SIG-M5 treated with dmso at 0.1 percent for 504 hours (cell line): ENCODE data around the gene MRPL9.
"Not testable (repeated sequence)": the region's sequence is repeated elsewhere in the genome, so short reads cannot be mapped to it uniquely, and the experiment has no call there.

ENCODE experiments used
- DNase-seq: peaks from one replicate; lab custom pipeline; 2025; ENCODE audit not compliant: unreplicated experiment; lab: John Stamatoyannopoulos, UW

The MRPL9 gene

DNA sequence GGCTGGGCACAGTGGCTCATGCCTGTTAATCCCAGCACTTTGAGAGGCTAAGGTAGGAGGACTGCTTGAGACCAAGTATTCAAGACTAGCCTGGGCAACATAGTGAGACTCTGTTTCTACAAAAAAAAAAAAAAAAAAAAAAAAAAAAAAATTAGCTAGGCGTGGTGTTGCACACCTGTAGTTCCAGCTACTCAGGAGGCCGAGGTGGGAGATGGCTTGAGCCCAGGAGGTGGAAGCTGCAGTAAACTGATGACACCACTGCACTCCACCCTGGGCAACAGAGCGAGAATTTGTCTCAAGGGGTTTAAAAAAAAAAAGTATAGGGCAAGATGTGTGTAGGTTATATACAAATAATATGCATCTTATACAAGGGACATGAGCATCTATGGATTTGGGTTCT lies 24.4 kb upstream of the MRPL9 start:
- DNase-seq = no peak

DNA sequence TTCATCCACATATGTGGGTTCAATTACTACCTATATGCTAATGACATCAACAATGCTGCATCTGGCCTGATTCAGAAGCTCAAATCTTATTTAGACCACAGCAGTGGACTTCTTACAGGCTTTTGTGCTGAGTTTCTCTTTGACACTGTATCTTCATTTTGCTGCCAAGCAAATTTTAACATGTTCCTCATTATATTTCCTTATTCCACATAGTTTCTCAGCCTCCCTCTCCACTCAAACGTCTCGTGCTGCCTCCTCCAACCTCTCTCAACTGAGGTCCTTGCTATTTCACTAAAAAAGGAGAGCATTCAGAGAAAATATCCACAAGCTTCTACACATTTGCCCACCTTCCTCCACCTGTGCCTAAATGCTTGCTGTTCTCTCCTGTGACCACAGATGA lies 20.5 kb upstream of the MRPL9 start:
- DNase-seq = no peak

DNA sequence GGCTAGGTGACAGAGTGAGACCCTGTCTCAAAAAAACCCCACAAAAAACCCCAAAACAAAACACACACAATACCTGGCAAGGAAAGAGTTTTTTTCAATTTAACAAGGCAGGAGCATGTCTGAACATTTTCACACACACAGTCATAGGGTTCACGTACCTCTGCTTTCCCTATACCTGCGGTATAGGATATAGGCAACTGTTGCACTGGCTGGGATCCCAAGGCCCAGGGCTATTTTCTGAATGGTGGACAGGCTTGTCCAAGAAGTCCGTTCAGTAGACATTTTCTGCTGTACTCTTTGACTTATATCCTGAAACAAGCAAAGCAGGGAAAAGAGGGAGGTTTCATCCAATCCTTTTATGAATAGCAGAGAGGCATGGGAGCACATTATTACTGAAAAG lies 19.4 kb upstream of the MRPL9 start:
- DNase-seq = no peak

DNA sequence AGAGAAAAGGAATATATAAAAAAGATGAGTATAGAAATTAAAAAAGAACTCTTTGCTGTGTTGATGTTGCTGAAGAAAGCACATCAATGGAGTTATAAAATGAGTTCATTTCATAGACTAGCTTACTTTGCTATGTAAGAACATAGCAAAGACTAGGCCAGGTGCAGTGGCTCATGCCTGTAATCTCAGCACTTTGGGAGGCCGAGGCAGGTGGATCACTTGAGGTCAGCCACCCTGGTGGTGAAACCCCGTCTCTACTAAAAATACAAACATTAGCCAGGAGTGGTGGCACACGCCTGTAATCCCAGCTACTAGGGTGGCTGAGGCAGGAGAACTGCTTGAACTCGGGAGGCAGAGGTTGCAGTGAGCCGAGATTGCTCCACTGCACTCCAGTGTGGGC lies 18.7 kb upstream of the MRPL9 start:
- not testable (repeated sequence) for DNase-seq

DNA sequence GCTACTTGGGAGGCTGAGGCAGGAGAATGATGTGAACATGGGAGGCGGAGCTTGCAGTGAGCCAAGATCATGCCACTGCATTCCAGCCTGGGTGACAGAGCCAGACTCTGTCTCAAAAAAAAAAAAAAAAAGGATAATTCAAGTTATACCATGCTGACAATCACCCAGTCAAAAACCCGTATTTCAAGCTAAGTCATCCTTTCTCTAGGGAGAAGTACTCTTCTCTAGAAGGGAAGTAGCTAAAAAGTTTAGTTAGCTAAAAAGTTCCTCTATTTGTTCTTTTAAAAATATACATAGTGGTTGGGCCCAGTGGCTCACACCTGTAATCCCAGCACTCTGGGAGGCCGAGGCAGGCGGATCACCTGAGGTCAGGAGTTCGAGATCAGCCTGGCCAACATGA lies 17.4 kb upstream of the MRPL9 start:
- not testable (repeated sequence) for DNase-seq

DNA sequence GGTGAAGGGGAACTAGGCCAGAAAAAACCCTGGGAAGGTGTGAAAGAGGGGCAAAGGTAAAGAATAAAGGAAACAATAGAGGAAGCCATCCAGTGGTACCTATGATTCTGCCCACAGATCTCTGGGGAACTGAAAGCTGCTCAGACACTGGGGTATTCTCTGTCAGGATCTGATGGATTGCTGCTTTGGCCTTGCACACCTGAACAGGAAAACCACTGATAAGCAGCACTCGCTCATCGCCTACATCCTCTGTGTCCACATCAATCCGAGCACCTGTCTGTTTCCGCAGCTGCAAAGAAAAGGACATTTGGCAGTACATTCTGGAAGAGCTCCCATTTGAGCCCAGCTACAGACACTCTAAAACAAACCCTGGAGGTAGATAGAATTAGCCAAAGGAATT lies 16.6 kb upstream of the MRPL9 start:
- no peak for DNase-seq

DNA sequence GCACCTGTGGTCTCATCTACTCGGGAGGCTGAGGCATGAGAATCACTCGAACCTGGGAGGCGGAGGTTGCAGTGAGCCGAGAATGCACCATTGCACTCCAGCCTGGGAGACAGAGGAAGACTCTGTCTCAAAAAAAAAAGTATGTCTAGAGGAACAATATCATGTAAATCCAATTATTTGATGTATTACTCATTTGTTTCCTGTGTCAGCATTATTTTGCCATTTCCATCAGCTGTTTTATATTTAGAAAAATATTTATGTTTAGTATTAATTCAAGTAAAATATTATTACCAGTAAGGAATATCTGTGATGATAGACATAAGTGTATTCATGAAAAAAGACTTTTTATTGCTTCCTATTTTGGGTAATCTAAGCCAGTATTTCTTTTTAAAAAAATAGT lies 14.0 kb upstream of the MRPL9 start:
- no peak for DNase-seq

DNA sequence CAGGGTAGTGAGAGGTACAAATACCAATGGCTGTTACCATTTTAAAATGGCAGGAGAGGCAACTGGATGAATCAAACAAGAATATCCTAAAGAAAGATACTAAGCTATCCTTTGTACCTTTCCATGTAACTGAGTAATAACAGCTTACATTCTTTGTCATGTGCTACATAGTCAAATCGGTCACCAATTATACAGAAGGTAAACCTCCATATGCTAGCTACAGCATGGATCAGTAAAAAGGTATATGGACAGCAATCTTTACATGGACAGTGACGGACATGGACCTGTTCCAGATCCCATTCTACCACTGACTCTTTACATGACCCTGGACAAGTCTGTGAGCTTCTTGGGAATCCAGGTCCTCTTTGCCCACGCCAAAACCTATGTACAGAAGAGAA lies 13.4 kb upstream of the MRPL9 start:
- no peak for DNase-seq

DNA sequence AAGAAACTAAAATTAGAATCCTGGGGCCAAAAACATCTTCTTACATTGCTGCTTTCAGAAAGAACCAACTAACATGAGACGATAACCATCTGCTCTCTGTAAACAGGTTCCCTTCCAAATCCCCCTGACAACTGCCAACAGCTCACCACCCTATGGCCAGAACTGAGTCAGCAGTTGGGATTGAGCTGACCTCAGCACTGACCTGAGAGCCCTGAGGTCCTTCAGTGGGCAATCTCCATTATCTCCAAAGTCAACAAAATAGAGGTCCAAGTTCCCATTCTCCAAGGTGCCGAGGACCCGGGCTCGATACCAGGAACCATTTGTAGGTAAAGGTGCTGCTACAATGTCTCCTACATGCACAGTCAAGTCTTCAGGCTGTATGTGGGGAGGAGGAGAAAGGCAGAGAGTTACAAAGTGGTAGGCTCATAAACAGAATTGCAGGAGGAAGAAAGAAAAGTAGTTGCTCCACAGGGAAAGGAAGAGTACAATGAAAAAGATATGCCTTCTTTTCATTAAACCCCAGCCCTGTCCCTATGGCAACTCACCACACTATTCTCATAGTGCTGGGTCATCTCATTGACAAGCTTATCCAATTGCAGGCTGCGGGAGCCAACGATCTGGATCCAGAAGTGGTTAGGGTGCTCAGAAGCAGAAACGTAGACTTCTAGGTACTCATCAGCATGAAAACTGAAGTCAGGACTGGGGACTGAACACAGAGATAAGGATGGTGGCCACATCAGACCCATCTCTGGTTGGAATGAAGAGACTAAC lies 12.8 kb upstream of the MRPL9 start:
- no peak for DNase-seq

DNA sequence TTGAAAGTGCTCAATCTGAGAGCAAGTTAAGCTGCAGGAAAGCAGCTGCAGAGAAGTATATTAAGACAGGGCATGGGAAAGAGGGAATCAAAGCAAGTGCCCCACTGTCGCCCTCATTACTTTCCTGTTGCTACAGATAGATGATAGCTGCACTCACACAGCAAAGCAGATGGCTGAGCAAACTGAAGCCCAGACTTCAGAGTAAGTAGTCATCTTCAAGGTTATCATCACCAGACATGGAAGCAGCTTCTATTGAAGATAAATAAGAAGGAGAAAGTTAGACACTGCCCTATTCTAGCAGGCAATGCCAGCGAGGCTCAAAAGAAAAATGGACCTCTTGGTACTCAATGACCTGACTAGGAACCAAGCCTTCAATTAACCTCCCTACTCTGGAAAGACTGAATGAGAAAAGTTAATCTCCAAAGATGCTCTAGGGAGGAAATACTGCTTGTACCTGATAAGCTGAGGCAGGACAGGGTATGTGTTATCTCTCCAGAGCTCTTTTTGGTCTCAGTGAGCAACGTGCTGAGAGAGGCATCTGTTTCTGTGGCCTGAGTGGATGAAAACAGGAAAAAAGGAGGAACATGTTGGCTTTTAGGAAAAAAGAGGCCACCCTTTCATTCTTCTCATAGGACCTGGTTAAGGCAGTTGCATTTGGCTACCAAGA lies 11.1 kb upstream of the MRPL9 start:
- DNase-seq = no peak

DNA sequence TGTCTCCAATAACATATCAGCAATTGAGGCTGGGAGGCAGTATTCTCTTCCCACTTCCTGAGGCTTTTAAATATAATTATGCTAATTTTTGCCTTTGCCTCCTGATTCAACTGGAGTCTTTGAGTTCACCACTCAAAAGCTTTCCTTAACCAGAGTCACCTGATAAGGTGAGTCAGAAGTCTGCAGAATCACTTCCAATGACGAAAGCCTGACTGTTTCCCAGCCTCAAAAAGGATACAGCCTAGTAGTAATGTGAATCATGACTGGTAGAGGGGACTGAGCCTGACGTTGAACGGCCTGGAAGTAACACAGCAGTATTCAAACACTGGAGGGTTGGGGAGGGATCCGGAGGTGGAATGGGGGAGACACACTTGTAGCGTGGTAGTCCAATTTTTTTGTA lies 10.4 kb upstream of the MRPL9 start:
- no peak for DNase-seq

DNA sequence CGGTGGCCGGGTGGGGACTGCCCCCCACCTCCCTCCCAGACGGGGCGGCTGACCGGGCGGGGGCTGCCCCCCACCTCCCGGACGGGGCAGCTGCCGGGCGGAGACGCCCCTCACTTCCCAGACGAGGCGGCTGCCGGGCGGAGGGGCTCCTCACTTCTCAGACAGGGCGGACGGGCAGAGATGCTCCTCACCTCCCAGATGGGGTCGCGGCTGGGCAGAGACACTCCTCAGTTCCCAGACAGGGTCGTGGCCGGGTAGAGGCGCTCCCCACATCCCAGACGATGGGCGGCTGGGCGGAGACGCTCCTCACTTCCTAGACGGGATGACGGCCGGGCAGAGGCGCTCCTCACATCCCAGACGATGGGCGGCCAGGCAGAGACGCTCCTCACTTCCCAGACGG lies 6.0 kb upstream of the MRPL9 start:
- not testable (repeated sequence) for DNase-seq

DNA sequence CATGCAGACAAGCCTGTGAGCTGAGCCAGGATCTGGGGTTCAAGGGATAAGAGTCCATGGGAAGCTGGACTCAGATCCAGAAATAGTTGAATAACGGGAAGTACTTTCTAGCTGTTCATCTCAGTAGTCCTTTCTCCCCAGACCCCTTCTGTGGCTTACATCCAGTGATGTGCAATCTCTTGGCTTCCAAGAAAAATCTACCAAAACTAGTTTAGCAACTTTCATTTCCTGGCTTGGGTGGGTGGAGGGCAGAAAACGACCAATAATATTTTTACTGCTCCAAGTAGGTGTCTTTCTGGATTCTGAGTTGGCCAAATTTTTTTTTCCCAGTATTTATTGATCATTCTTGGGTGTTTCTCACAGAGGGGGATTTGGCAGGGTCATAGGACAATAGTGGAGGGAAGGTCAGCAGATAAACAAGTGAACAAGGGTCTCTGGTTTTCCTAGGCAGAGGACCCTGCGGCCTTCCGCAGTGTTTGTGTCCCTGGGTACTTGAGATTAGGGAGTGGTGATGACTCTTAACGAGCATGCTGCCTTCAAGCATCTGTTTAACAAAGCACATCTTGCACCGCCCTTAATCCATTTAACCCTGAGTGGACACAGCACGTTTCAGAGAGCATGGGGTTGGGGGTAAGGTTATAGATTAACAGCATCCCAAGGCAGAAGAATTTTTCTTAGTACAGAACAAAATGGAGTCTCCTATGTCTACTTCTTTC lies 5.2 kb upstream of the MRPL9 start:
- peak; percentile 29 for DNase-seq

DNA sequence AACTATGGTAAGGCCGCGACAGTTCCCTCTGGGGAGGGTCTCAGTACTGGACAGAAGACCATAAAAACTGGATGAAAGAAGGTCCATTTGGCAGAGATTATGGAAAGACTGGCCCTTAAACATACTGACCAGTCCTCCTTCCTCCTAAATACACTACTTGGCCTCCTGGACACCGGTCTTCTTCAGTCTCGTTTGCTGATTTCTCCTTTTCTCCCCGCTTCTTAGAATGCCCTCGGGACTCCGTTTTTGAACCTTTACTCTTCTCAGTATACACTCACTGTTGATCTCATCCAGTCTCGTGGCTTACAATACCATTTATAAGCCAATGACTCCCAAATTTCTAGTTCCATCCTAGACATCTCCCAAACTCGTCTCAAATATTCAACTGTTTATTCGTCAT lies 694 bp upstream of the MRPL9 start:
- DNase-seq = no peak

DNA sequence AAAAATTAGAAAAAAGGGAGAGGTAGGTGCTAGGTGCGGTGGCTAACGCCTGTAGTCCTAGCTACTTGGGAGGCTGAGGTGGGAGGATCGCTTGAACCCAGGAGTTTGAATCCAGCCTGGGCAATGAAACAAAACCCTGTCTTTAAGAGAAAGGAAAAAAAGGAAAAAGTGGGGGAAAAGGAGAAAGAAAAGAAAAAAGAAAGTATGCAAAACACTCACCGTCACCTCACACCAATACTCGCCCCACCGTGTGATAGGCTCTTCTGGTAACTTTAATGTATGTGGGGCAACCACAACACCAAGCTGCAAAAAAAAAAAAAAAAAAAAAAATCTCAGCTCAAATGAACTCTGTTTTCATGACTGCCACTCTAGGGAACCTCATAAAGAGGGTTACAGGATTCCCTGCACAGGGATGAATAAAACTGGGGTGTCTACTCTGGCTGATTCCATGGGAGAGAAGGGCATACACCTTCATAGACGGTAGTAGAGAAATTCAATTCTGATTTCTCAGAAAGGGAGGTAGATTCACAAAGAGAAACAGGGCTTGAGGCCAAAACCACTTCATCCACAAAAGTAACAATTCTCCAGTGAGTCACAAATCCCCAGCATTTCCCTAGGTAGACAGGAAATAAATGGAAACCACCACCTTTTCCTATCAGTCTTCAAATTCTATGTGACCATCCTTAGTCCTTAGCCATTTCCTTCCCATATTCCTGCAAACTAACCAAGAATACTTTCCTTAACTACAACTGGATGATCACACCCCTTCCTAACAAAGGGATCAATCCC lies 2.5 kb downstream of the MRPL9 start:
- DNase-seq = no peak

DNA sequence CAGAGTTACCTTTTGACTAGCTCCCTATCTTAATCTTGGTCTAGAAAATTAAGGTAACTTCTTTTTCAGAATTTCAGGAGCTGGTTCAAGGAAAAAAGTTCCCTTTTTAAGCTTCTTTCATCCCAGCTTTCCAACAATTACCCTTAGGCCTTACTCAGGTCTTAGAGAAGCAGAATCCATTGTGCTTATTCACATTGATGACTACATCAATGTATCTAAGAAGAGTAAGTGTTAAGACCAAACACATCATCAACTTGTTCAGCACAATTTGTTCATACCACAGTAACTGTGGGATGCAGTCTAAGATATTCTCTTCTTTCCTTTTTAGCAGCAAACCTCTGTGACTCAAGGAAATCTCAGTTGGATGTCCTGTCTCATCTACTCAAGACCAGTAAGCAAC lies 4.1 kb downstream of the MRPL9 start:
- DNase-seq = no peak

DNA sequence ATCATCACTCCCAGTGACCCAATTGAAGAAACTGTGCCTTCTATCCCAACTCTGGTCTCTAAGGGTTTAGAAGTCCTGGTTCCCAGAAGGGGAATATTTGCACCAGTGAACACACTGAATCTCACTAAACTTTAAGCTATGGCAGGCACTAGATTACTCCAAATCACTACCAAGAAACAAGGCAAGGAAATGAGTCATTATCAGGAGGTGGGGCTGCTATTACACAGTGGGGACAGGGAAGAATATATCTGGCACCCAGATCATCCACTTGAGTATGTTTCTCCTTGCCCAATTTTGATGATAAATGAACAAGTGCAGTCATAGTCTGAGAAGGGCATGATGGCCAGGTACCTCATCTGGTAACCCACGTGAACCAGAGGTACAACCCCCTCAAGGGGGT lies 7.0 kb downstream of the MRPL9 start:
- no peak for DNase-seq

DNA sequence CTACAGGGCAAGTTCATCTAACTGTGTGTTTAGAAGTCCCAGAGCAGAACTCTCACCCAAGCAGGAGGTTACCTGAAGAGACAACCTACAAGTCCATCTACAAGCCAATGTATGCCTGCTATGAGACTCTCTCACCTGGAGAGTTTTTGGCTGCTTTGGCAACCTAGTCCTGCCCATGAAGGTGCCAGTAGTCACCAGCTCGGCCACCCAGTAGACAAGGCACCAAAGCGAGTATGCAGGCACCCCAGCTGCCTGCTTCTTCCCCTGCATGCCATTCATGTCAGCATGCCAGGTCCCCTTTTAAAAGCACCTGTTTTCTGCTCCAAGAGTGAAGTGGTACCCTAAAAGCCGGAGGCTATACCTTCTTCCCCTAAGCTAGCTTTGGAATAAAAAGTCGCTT lies 21.8 kb downstream of the MRPL9 start:
- no peak for DNase-seq

DNA sequence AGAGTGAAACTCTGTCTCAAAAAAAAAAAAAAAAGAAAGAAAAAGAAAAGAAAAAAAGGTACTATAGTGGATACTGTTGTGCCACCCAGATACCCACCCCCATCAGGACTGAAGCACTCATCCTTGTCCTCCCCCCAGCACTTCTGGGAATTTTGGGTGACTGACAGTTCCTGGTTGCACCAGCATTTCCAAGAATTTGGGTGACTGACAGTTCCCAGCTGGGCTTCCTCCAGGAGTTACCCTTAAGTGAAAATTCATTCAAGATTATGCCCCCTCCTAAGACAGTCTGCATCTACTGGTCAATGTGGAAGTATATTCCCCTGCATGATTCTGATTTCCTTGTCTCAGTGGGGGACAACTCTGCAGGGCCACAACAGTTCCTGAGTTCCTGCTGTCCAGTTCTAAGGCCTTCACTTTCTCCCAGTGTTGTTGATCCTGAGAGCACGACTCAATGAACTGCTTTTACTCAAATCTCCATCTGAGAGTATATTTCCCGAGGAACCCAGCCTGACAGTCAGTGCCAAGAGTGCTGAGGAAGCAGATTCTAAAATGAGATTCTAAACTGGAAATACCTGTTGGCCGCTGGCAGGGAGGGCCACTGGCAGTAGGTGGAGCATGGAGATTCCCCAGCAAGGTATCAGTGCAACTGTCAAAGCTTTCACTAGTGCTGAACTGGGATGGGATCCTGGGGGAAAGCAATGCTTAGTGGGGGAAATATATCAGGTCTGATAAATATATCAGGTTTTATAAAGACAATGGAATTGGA lies 23.5 kb downstream of the MRPL9 start:
- DNase-seq = peak; percentile 77

DNA sequence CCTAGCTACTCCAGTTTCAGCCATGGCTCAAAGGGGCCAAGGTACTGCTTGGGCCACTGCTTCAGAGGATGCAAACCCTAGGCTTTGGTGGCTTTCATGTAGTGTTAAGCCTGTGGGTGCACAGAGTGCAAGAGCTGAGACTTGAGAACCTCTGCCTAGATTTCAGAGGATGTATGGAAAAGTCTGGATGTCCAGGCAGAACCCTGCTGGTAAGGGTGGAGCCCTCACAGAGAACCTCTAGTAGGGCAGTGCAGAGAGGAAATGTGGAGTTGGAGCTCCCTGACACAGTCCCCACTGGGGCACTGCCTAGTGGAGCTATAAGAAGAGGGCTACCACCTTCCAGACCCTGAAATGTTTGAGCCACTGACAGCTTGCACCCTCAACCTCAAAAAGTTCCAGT lies 25.8 kb downstream of the MRPL9 start:
- no peak for DNase-seq

DNA sequence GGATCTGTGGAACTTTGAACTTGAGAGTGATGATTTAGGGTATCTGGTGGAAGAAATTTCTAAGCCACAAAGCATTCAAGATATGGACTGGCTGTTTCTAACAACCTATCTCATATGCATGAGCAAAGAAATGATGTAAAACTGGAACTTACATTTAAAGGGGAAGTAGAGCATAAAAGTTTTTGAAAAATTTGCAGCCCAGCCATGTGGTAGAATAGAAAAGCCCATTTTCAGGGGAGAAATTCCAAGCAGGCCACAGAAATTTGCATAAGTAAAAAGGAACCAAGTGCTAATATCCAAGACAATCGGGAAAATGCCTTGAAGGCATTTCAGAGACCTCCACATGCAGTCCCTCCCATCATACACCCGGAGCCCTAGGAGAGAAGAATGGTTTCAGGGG lies 26.3 kb downstream of the MRPL9 start:
- no peak for DNase-seq
